22Rv1 (cell line): ENCODE results near the gene NALCN.

ENCODE experiments used
- CTCF ChIP-seq: fragments of 450-650 bp; IDR thresholded peaks from 2 replicates; pipeline ENCODE4 v1.5.1; 2017; ENCODE audit warnings: mild to moderate bottlenecking
- ZFX ChIP-seq: fragments of 450-650 bp; IDR thresholded peaks from 2 replicates; pipeline ENCODE4 v1.6.1; 2017; ENCODE audit warnings: antibody characterized with exemption, borderline replicate concordance

GRCh38 chr13:101157261-101157660 lies 259.0 kb downstream of the NALCN start:
- TF ChIP-seq CTCF (no peak), ZFX (no peak)
